GM18907 (cell line): Measurements from ENCODE around the gene SPSB1.

Experiments used
- ATAC-seq: cut with Tn5 transposase; IDR thresholded peaks from one replicate; pipeline ENCODE4 v1.9.1; 2021; ENCODE audit warnings: mild to moderate bottlenecking, moderate library complexity; ENCODE audit not compliant: unreplicated experiment

SPSB1 gene

GRCh38 chr1:9413877-9414213 is 121.2 kb downstream of the SPSB1 start:
- peak; percentile 14 for ATAC-seq

- ATAC-seq, result no peak
These were observed 123.8 kb downstream of the SPSB1 start for GRCh38 chr1:9416506-9416905.

- ATAC-seq, result no peak
These were observed 124.3 kb downstream of the SPSB1 start for GRCh38 chr1:9416918-9417500.

- no peak for ATAC-seq
These were observed 125.0 kb downstream of the SPSB1 start for GRCh38 chr1:9417695-9418094.

- ATAC-seq, result no peak
These were observed 126.2 kb downstream of the SPSB1 start for GRCh38 chr1:9418851-9419250.
